Stomach smooth muscle (tissue), 2 donors: Measurements from ENCODE around the gene CDIP1.

Source experiments
- H3K27ac ChIP-seq: one replicate; pipeline ENCODE4 v1.7.0; 2013; ENCODE audit warnings: mild to moderate bottlenecking, low read length, inconsistent platforms
- H3K27me3 ChIP-seq, 2 donors: one replicate each; pipeline ENCODE4 v1.7.0; 2013; ENCODE audit warnings: low read length in 2 of 2; ENCODE audit not compliant: insufficient read depth in 2 of 2, control insufficient read depth in 1 of 2
- H3K36me3 ChIP-seq, 2 donors: one replicate each; pipeline ENCODE4 v1.7.0; 2013; ENCODE audit warnings: low read length in 2 of 2; ENCODE audit not compliant: control insufficient read depth in 2 of 2, insufficient read depth in 2 of 2
- H3K4me1 ChIP-seq: one replicate; pipeline ENCODE4 v1.7.0; 2013; ENCODE audit warnings: low read length; ENCODE audit not compliant: control insufficient read depth, insufficient read depth
- H3K4me3 ChIP-seq, 2 donors: one replicate each; pipeline ENCODE4 v1.7.0; 2013; ENCODE audit warnings: low read length in 2 of 2
- H3K9ac ChIP-seq, 2 donors: one replicate each; pipeline ENCODE4 v1.7.0; 2013; ENCODE audit warnings: low read length in 2 of 2, mild to moderate bottlenecking in 1 of 2
- H3K9me3 ChIP-seq, 2 donors: one replicate each; pipeline ENCODE4 v1.7.0; 2013; ENCODE audit warnings: low read length in 2 of 2; ENCODE audit not compliant: control insufficient read depth in 2 of 2
- donor health status: healthy.
- donor health status: Pancreatic carcinoma.

CDIP1 gene

GRCh38 chr16:4570086-4570485 lies 31.5 kb upstream of the CDIP1 start:
- Histone ChIP-seq H3K4me3 (no peak overlapping the region), H3K36me3 (no peaks in the 10 kb centered on the region), H3K27ac (no peak overlapping the region), H3K27me3 (peaks cover 0 to 2% of the 10 kb centered on the region in 2 donors), H3K9ac (no peak overlapping the region), H3K9me3 (no peaks in the 10 kb centered on the region), H3K4me1 (no peaks in the 10 kb centered on the region)

DNA sequence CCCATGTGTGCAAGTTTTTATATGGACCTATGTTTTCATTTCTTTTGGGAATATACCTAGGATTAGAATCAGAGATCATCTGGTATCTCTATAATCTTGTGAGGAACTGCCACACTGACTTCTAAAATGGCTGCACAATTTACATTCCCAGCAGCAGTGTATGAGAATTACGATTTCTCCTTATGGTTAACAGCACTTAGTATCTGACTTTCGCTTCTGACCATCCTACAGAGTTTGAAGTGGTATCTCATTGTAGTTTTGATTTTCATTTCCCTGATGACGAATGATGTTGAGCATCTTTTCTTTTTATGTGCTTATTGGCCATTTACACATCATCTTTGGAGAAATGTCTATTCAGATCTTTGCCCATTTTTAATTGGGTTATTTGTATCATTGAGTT lies 27.6 kb upstream of the CDIP1 start:
- H3K4me3 ChIP-seq = no peak overlapping the region
- H3K4me1 ChIP-seq = no peaks in the 10 kb centered on the region
- H3K27ac ChIP-seq = no peak overlapping the region

DNA sequence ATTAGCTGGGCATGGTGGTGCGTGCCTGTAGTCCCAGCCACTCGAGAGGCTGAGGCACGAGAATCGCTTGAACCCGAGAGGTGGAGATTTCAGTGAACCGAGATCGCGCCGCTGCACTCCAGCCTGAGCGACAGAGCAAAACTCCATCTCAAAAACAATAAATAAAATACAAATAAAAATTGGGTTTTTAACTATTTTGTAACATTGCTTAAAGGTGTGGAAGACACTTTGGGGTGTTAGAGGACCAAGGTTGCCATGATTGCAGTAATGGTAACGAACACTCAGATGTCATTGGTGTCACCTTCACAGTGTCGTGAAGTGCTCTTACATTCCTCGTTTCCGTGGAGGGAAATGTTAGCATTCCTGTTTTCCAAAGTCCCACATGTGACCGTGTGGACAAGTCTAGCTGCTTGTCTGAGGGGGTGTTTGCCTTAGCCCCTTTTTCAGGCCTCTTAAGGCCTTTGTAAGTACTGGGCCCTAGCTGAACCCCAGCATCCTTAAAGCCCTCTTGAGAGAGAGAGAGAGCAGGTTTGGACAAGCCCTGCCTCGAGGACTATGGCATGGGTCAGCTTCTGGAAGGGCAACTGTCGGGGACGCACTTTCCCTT lies 26.2 kb upstream of the CDIP1 start:
- Histone ChIP-seq H3K4me3 (no peak overlapping the region), H3K9me3 (no peaks in the 10 kb centered on the region), H3K27me3 (no peaks in the 10 kb centered on the region), H3K4me1 (no peaks in the 10 kb centered on the region), H3K9ac (no peak overlapping the region), H3K36me3 (no peaks in the 10 kb centered on the region), H3K27ac (no peak overlapping the region)

More for the DNA sequence above, 27.6 kb upstream of the CDIP1 start:
- no peaks in the 10 kb centered on the region for H3K27me3 ChIP-seq
- H3K36me3 ChIP-seq = no peaks in the 10 kb centered on the region
- H3K9me3 ChIP-seq = no peaks in the 10 kb centered on the region
- H3K9ac ChIP-seq = no peak overlapping the region

DNA sequence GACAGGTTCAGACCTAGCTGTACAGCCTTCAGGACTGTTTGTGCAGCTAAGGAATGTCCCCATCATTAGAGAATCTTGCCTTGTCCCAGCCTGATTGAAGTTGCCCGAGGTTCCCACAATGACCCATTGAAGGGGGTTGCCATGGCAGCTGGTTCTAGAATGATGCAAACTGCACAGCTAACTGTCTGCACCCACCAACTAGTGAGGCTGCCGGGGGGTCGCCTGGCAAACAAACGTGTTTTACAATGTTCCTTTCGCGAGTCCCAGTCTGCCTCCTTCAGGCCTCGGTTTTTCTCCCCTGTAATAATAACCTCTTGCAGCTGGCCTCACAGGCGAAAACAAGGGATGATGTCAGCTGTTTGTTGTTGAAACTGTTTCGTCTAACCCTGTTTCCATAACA lies 23.0 kb upstream of the CDIP1 start:
- no peak overlapping the region for H3K27ac ChIP-seq
- H3K4me1 ChIP-seq = no peaks in the 10 kb centered on the region
- no peak overlapping the region for H3K9ac ChIP-seq
- H3K27me3 ChIP-seq = no peaks in the 10 kb centered on the region
- no peaks in the 10 kb centered on the region for H3K9me3 ChIP-seq
- H3K36me3 ChIP-seq = no peaks in the 10 kb centered on the region
- H3K4me3 ChIP-seq = no peak overlapping the region

GRCh38 chr16:4557973-4558372 lies 19.4 kb upstream of the CDIP1 start:
- H3K27ac ChIP-seq = no peak overlapping the region
- no peaks in the 10 kb centered on the region for H3K9me3 ChIP-seq
- H3K9ac ChIP-seq = no peak overlapping the region
- no peaks in the 10 kb centered on the region for H3K36me3 ChIP-seq
- peaks cover 0 to 2% of the 10 kb centered on the region in 2 donors for H3K27me3 ChIP-seq
- H3K4me1 ChIP-seq = peaks cover 2% of the 10 kb centered on the region
- no peak overlapping the region for H3K4me3 ChIP-seq

- H3K36me3 ChIP-seq = no peaks in the 10 kb centered on the region
- peaks cover 0 to 2% of the 10 kb centered on the region in 2 donors for H3K27me3 ChIP-seq
- H3K9ac ChIP-seq = no peak overlapping the region
- H3K27ac ChIP-seq = no peak overlapping the region
- no peaks in the 10 kb centered on the region for H3K9me3 ChIP-seq
- no peak overlapping the region for H3K4me3 ChIP-seq
- H3K4me1 ChIP-seq = peaks cover 2% of the 10 kb centered on the region
Observed at GRCh38 chr16:4556580-4556979, 18.0 kb upstream of the CDIP1 start.

GRCh38 chr16:4556112-4556511 lies 17.5 kb upstream of the CDIP1 start, which contains the start of gene C16orf96:
Gene C16orf96, plus strand, starts transcription at chr16:4556340. Its CDS starts 150 bp downstream, at chr16:4556490.
- Histone ChIP-seq H3K4me3 (no peak within 1 kb of the TSS), H3K27ac (no peak within 1 kb of the TSS), H3K9me3 (no peaks in the 10 kb centered on the region), H3K9ac (no peak within 1 kb of the TSS), H3K27me3 (peaks cover 0 to 2% of the 10 kb centered on the region in 2 donors), H3K36me3 (no peaks in the 10 kb centered on the region), H3K4me1 (peaks cover 2% of the 10 kb centered on the region)

DNA sequence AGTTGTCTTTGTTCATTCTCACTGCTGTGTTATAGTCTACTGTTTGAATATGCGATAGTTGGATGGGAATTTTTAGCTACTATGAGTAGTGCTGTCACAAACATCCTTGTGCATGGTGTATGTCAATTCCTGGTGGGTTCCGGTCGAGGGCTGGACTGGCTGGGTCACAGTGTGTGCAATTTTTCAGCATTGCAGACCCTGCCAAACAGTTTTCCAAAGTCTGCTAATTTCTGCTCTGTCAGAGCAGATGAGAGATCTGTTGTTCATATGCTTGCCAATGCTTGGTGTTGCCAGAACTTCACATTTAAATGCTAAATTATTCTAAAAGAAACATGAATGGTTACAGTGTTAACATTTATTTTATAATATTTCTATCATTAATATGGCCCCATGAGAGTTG lies 14.0 kb upstream of the CDIP1 start:
- H3K36me3 ChIP-seq = no peaks in the 10 kb centered on the region
- peaks cover 2% of the 10 kb centered on the region for H3K4me1 ChIP-seq
- no peak overlapping the region for H3K9ac ChIP-seq
- H3K9me3 ChIP-seq = no peaks in the 10 kb centered on the region
- peaks cover 0 to 2% of the 10 kb centered on the region in 2 donors for H3K27me3 ChIP-seq
- no peak overlapping the region for H3K4me3 ChIP-seq
- no peak overlapping the region for H3K27ac ChIP-seq

DNA sequence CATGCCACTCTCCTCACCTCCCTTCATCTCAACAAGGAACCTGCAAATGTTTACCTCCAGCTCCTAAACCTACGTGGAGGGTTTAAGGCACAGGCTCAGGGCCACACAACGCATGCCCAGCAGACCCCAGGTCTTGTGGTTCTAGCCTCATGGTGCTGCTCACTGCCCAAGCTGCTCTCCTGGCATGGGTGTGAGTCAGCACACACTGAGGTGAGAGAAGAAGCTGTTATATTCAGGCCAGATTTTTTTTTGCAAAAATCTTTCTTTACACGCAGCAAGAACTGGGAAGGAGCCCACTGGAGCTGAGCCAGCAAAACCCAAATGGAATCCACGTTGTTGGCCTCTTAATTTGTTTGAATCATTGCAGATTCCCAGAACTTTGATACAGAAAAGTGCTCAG lies 12.0 kb upstream of the CDIP1 start:
- Histone ChIP-seq H3K4me3 (no peak overlapping the region), H3K27ac (no peak overlapping the region), H3K36me3 (no peaks in the 10 kb centered on the region), H3K4me1 (peaks cover 2% of the 10 kb centered on the region), H3K27me3 (no peaks in the 10 kb centered on the region), H3K9ac (no peak overlapping the region), H3K9me3 (no peaks in the 10 kb centered on the region)

GRCh38 chr16:4548124-4548523 lies 9.6 kb upstream of the CDIP1 start:
- Histone ChIP-seq H3K27ac (no peak overlapping the region), H3K27me3 (no peaks in the 10 kb centered on the region), H3K36me3 (no peaks in the 10 kb centered on the region), H3K9me3 (no peaks in the 10 kb centered on the region), H3K4me1 (no peaks in the 10 kb centered on the region), H3K9ac (no peak overlapping the region), H3K4me3 (no peak overlapping the region)

GRCh38 chr16:4544473-4544872 lies 5.9 kb upstream of the CDIP1 start:
- H3K9me3 ChIP-seq = no peaks in the 10 kb centered on the region
- H3K27ac ChIP-seq = no peak overlapping the region
- no peak overlapping the region for H3K4me3 ChIP-seq
- H3K27me3 ChIP-seq = no peaks in the 10 kb centered on the region
- no peaks in the 10 kb centered on the region for H3K4me1 ChIP-seq
- H3K36me3 ChIP-seq = no peaks in the 10 kb centered on the region
- H3K9ac ChIP-seq = no peak overlapping the region
